Activated naive CD4-positive, alpha-beta T cell treated with anti-CD3 and anti-CD28 coated beads, Interleukin-2, amount 10 ng/mL, durations not matched to agents 7 days and 5 days (primary cell): Measurements from ENCODE around the gene TOMT.
A peak's percentile ranks its signal among the peaks of the same experiment; 100 is the strongest.

ENCODE experiments used
- CTCF ChIA-PET: fragments of 350-600 bp; sonication (Branson Sonifier 250); formaldehyde crosslinking; loops from one replicate; lab custom pipeline; 2021; ENCODE audit warnings: antibody characterized with exemption; lab: Charles Lee
- DNase-seq: peaks from one replicate; pipeline ENCODE4 v3.0.0-alpha.2; 2020
- H3K27ac Mint-ChIP-seq: one replicate; pipeline ENCODE4 v1.8.0; 2021; ENCODE audit warnings: mild to moderate bottlenecking, moderate library complexity, mixed read lengths
- H3K27me3 Mint-ChIP-seq: one replicate; pipeline ENCODE4 v1.8.0; 2021; ENCODE audit warnings: mild to moderate bottlenecking, mixed read lengths
- H3K36me3 Mint-ChIP-seq: one replicate; pipeline ENCODE4 v1.8.0; 2021; ENCODE audit warnings: mixed read lengths
- H3K4me1 Mint-ChIP-seq: one replicate; pipeline ENCODE4 v1.8.0; 2021; ENCODE audit warnings: mixed read lengths
- H3K4me3 Mint-ChIP-seq: one replicate; pipeline ENCODE4 v1.8.0; 2021; ENCODE audit warnings: mild to moderate bottlenecking, moderate library complexity, mixed read lengths
- H3K9me3 Mint-ChIP-seq: one replicate; pipeline ENCODE4 v1.8.0; 2021; ENCODE audit warnings: mixed read lengths

Gene TOMT

DNA sequence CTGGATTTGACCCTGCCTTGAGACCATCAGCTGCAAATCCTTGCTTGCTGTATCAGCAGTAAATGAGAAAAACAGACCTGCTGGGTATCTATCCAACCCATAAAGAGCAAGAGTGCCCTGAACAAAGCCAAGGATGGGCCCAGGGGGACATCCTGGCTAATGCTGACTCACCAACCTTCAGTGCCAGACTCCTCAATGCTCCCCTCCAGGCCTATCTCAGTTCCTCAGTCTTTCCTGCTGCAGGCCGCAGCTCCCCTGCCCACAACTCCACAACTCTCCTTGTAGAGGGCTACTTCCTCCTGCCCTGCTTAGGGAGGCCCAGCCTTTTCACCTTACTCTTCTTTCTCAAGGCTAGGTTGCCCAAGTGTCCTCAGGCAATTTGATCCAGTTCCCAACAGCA lies 5.3 kb upstream of the TOMT start:
- Mint-ChIP-seq H3K36me3 (peaks cover 49% of the 10 kb centered on the region), H3K4me1 (peaks cover 41% of the 10 kb centered on the region), H3K27me3 (no peaks in the 10 kb centered on the region), H3K27ac (peak overlapping the region; percentile 56), H3K9me3 (no peaks in the 10 kb centered on the region), H3K4me3 (peak overlapping the region; percentile 30)
- CTCF ChIA-PET: interaction anchor here (0.7 to 4.2 kb wide), 6 partner anchors 10 to 331 kb away, joined by 3 to 29 read pairs (median 4); no protein-coding TSS in a partner anchor
- DNase-seq: no peak

DNA sequence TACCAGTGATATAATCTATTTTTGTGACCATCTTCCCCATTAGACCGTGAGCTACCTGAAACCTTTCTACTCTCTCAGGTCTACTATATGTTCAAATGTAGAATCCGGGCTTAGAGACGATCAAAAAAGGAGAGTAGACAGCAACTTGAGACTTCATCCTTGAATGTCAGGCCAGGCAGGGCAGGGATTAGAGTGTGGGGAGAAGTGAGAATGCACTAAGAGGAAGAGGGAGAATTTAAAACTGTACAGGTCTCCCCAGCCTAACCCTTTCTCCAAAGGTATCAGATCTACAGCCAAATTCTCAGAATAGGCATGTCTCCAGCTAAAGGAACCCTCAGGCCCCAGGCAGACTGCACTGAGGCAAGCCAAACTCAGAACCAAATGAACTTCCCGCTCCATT lies 3.6 kb upstream of the TOMT start:
- no peak for DNase-seq
- H3K9me3 Mint-ChIP-seq: no peaks in the 10 kb centered on the region
- peaks cover 41% of the 10 kb centered on the region for H3K4me1 Mint-ChIP-seq
- H3K36me3 Mint-ChIP-seq: peaks cover 46% of the 10 kb centered on the region
- peak overlapping the region; percentile 88 for H3K27ac Mint-ChIP-seq
- CTCF ChIA-PET: interaction anchor here (0.9 to 4.2 kb wide), 4 partner anchors 11 to 329 kb away, joined by 4 to 29 read pairs (median 6); no protein-coding TSS in a partner anchor
- no peaks in the 10 kb centered on the region for H3K27me3 Mint-ChIP-seq
- peak overlapping the region; percentile 86 for H3K4me3 Mint-ChIP-seq

DNA sequence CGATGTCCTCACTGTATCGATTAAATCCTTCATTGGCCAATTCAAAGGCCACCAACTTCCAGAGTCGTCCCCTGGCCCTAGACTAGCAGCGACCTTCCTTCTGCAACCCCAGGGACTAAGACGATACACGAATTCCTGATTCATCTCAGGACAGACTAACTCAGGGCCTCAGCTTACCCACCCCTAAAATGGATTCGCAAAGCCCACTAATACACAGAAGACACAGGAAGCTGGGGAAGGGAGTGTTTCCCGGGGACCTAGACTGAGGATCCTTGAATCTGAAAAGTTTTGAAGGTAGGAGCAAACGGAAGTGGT lies 3.1 kb upstream of the TOMT start:
- CTCF ChIA-PET: interaction anchor here (0.9 to 4.2 kb wide), 4 partner anchors 12 to 328 kb away, joined by 4 to 29 read pairs (median 6); no protein-coding TSS in a partner anchor
- Mint-ChIP-seq H3K27me3 (no peaks in the 10 kb centered on the region), H3K36me3 (peaks cover 48% of the 10 kb centered on the region), H3K4me1 (peaks cover 41% of the 10 kb centered on the region), H3K27ac (peak overlapping the region; percentile 88), H3K9me3 (no peaks in the 10 kb centered on the region), H3K4me3 (peak overlapping the region; percentile 86)
- no peak for DNase-seq

DNA sequence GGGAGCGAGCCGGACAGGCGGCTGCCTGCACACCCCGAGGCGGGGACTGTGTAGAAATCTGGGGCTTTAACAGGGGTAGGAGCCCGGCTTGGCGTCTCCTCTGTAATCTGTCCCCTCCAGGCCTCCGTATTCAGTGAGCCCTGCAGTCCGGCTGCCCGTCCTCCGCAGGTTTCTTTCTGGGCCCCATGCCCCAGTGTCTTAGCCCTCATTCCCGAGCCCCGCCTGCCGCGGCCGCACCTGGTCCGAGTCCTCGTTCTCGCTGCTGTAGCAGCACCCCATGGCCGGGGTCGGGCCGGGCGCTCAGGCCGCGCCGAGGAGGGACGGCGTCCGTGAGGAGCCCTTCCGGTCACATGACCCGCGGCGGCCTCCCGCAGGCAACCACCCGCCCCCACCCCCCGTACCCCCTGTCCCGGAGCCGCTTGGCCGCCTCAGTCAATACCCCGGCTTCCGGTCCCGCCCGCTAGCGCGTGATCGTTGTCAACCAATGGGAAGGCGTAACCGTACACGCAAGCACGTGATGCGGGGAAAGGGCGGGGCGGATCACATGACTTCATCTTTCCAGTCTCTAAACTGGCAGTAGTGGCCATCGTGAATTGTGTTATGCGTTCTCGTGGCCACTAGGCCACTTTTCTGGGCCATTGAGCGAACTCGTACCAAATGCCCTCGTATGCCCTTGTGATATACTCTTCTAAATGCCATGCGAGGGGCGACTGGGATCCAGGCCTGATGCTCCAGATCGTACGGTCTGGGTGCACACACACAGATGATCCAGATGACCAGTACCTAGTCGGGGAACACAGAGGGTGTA lies 2.6 kb upstream of the TOMT start, which contains the start of gene LAMTOR1:
Gene LAMTOR1, minus strand, starts transcription at position 352 of the 808 bp plus-strand sequence. Its CDS starts 73 bp downstream, at position 279.
- Mint-ChIP-seq H3K27me3 (no peaks in the 10 kb centered on the region), H3K36me3 (peaks cover 46% of the 10 kb centered on the region), H3K4me3 (peak within 1 kb of the TSS; percentile 86), H3K27ac (peak within 1 kb of the TSS; percentile 88), H3K4me1 (peaks cover 41% of the 10 kb centered on the region), H3K9me3 (no peaks in the 10 kb centered on the region)
- peak; percentile 99 for DNase-seq
- CTCF ChIA-PET: interaction anchor here (0.8 to 4.2 kb wide), 3 partner anchors 12 to 78 kb away, joined by 3 to 29 read pairs (median 4); no protein-coding TSS in a partner anchor

DNA sequence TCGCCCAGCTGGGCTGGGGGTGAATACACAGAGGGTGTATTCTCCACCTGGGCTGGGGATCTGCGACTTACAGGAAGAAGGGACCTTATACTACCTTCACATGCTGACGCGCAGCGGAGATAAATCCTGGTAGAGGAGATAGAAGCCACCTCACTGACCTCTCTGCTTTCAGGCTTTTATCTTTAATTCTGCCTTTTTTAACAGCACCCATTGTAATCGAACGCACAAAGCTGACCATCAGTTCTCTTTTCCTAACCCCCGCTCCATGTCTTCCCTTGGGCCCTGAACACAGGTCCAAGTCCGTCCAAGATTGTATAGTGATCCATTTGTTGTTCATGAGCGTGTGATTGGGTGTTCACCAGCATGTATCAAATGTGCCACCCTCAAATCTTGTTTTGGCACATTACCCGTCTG lies 2.0 kb upstream of the TOMT start:
- peak overlapping the region; percentile 86 for H3K4me3 Mint-ChIP-seq
- no peak for DNase-seq
- no peaks in the 10 kb centered on the region for H3K27me3 Mint-ChIP-seq
- peak overlapping the region; percentile 88 for H3K27ac Mint-ChIP-seq
- CTCF ChIA-PET: interaction anchor here (0.8 kb wide), 1 partner anchor 40 kb away, joined by 3 read pairs; no protein-coding TSS in a partner anchor
- no peaks in the 10 kb centered on the region for H3K9me3 Mint-ChIP-seq
- H3K36me3 Mint-ChIP-seq: peaks cover 43% of the 10 kb centered on the region
- H3K4me1 Mint-ChIP-seq: peaks cover 41% of the 10 kb centered on the region

DNA sequence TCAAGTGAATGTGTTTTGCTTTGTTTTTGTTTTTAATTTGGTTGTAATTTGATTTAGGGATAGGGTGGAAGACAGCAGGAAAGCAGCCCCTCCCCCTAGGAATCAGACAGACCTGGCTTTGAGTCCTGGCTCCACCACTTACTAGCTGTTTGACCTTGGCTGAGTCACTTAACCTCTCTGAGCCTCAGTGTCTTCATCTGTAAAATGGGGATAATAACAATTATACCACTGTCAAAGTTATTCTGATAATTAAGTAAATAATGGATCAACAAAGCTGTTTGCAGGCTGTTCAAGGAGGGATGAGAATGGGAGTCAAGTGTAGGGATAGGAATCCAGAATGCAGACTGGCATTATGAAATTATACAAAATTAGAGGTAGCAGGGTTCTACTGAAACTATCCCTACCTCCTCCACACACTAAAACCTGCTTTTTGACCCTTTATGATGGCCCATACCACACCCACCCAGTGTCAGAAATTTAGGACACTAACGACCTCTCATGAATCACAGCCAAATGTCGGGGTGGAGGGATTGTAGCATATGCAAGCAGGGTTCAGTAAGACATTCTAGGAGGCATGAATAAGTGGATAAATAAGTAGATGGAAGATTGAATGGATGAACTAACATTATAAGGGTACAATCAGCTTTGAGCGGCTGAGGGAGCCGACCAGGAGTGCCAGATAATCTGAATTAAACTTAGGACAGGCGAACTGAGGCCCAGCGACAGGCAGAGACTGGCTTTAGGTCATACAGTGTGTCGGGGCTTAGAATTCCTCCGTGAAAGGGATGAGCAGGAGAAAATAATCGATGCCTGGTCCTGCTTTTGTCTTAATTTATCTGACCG lies 5.8 kb downstream of the TOMT start:
- no peak for DNase-seq
- peak overlapping the region; percentile 90 for H3K4me3 Mint-ChIP-seq
- CTCF ChIA-PET: interaction anchor here (1.0 to 1.2 kb wide), 3 partner anchors 32 to 86 kb away, joined by 3 read pairs; no protein-coding TSS in a partner anchor
- H3K27ac Mint-ChIP-seq: peak overlapping the region; percentile 99
- no peaks in the 10 kb centered on the region for H3K9me3 Mint-ChIP-seq
- H3K27me3 Mint-ChIP-seq: no peaks in the 10 kb centered on the region
- peaks cover 23% of the 10 kb centered on the region for H3K36me3 Mint-ChIP-seq
- peaks cover 24% of the 10 kb centered on the region for H3K4me1 Mint-ChIP-seq

DNA sequence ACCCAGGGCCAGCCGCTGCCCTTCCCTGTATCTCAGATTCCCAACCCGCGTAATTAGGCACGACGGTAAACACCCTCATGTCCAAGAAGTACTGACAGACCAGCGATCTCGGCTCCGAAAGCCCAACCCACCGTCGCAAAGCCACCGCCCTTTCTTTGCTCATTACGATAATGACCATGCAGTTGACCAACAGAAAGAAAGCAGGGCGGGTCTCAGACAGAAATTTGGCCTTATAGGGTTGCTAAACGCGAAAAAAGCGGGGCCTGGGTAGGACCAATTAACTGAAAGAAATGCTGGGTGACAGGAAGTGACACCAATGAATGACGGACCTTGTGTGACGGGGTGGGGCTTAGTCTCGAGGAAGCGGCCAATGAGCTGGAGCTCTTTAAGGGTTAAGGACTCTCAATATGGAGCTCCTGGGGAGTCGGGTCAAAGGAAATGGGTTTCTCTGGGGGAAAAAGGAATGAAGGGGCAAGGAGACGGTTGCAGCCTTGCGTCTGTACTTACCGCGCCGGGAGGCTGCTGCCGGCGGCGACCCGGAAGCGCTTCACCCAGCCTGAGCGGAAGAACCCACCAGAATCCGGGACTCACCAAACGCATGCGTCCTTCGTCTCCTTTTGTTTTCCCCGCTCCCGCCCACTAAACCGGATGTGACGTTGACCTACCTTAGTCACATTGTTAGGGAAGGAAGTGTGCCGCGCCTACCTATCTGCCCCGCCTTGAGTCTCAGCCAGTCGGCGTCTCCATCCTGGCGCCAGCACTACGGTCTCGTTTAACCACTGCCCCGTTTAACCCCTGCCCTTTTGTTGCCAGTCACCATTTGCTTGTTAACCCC lies 6.6 kb downstream of the TOMT start, which contains the start of gene ANAPC15:
Gene ANAPC15, minus strand, starts transcription at position 553 of the 835 bp plus-strand sequence. CDS start 1,419 bp downstream, outside the sequence.
- H3K9me3 Mint-ChIP-seq: no peaks in the 10 kb centered on the region
- peak; percentile 100 for DNase-seq
- peaks cover 4% of the 10 kb centered on the region for H3K27me3 Mint-ChIP-seq
- H3K36me3 Mint-ChIP-seq: peaks cover 20% of the 10 kb centered on the region
- CTCF ChIA-PET: interaction anchor here (0.8 to 1.0 kb wide), 2 partner anchors 31 to 33 kb away, joined by 3 read pairs; no protein-coding TSS in a partner anchor
- H3K4me1 Mint-ChIP-seq: peaks cover 24% of the 10 kb centered on the region
- H3K4me3 Mint-ChIP-seq: peak within 1 kb of the TSS; percentile 90
- peak within 1 kb of the TSS; percentile 99 for H3K27ac Mint-ChIP-seq

DNA sequence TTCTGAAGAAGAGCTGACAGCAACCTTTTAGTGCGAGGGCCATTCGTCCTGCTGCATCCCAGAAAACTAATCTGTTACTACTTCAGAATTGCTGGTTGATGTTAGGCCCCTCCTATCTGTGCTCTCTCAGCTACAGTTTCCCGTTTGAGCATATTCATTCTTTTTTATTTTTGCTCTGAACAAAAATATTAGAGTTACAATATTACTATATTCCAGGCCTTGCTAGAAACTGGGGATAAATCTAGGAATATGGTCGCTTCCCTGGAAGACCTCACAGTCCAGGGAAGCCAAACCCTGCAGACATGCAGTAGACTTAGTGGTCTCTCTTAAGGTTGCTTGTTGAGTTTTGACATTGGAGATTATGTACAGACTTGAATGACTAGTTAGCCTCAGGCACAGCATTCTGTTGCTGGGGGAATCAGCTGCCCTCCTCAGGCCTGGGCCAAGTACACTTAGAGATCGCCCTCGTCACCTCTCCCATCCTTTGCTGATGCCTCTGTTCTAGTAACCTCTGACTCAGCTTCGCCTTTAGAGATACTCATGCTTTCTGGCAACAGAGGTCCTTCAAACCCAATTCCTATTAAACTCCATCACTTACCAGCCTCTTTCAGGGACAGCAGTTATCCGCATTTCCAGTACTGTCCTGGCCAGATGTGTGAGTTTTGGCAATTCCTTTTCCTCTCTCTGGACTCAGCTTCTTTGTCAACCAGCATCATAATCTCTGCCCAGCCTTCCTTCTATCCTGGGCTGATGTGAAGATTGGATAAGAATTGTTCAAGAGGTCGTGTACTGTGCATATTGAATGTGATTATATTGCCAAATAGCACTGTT lies 7.5 kb downstream of the TOMT start:
- Mint-ChIP-seq H3K36me3 (peaks cover 14% of the 10 kb centered on the region), H3K27me3 (peaks cover 4% of the 10 kb centered on the region), H3K4me1 (peaks cover 24% of the 10 kb centered on the region), H3K27ac (peak overlapping the region; percentile 99), H3K9me3 (no peaks in the 10 kb centered on the region), H3K4me3 (peak overlapping the region; percentile 90)
- DNase-seq: no peak
- CTCF ChIA-PET: interaction anchor here (0.6 to 1.0 kb wide), 3 partner anchors 13 to 34 kb away, joined by 3 read pairs; no protein-coding TSS in a partner anchor

DNA sequence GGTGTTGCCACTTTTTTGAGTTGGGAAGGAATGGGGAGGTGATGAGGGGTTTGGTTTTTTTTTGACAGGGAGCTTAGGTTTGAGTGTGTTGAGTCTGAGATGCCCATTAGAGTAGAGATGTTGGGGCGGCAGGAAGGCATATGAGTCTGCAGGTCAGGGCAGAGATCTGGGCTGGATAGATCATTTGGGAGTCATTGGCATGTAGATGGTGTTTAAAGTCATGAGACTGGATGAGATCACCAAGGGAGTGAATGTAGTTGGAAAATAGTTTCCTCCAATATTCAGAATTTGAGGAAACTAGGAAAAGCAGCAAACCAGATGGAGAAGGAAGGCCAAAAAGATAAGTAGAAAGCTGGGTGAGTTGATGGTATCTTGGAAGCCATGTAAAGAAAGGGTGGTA lies 8.8 kb downstream of the TOMT start:
- H3K27ac Mint-ChIP-seq: no peak overlapping the region
- no peak for DNase-seq
- CTCF ChIA-PET: interaction anchor here (0.9 kb wide), 1 partner anchor 30 kb away, joined by 4 read pairs; no protein-coding TSS in a partner anchor

DNA sequence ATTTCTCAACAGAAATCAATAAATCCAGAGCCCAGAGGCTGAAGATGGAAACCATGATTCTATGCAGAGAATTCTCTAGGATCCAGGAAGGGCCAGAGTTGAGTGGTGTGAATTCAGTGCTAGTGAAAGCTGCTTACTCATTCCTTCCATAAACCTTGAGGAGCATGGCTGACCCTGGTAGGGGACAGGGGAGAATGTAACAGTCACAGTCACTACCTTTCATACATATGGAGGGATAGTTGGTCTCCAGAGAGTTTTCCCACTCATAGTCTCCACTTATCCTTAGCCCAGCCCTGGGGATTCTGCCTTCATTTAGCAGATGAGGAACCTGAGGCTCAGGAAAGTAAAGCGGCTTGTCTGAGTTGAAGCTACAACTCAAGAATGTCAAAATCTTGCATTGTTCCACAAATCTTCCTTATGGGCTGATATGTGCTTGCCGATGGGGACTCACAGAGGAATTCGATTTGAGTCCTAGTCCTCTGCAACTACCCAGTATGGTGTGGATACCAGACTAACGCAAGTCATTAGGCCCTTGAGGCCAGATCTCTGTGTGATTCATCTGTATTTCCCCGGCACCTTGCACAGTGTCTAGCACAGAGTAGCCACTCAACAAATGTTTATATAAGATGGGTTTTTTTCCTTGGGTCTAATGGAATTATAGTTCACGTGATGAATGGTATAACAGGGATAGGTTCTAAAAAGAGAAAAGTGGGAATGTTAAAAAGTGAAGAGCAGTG lies 10.5 kb downstream of the TOMT start:
- CTCF ChIA-PET: interaction anchor here (0.6 to 1.2 kb wide), 4 partner anchors 24 to 91 kb away, joined by 3 to 7 read pairs (median 4); no protein-coding TSS in a partner anchor
- peaks cover 20% of the 10 kb centered on the region for H3K4me1 Mint-ChIP-seq
- H3K36me3 Mint-ChIP-seq: peaks cover 3% of the 10 kb centered on the region

More for the DNA sequence above, 8.8 kb downstream of the TOMT start:
- Mint-ChIP-seq H3K36me3 (peaks cover 14% of the 10 kb centered on the region), H3K4me3 (no peak overlapping the region), H3K27me3 (peaks cover 4% of the 10 kb centered on the region), H3K4me1 (peaks cover 24% of the 10 kb centered on the region), H3K9me3 (no peaks in the 10 kb centered on the region)

DNA sequence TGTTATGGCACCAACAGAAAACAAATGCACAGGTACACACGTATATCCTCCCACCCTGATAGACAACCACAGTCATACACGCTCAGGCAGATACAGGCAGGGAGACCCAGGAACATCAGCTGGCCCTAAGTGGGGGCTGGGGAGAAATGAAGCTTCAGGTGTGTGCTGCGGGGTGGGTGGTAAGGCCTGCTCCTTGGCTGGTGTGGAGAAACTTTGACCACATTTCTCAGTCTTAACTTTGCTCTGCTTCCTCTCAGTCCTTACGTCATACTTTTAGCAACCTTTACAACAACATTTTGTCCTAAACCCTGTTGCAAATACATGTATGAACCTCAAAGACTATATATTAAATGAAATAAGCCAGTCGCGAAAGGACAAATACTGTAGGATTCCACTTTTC lies 13.5 kb downstream of the TOMT start:
- CTCF ChIA-PET: interaction anchor here (1.4 to 2.5 kb wide), 3 partner anchors 24 to 94 kb away, joined by 4 to 7 read pairs (median 5); no protein-coding TSS in a partner anchor
- no peaks in the 10 kb centered on the region for H3K9me3 Mint-ChIP-seq
- no peak overlapping the region for H3K4me3 Mint-ChIP-seq
- H3K27ac Mint-ChIP-seq: no peak overlapping the region
- DNase-seq: no peak
- H3K36me3 Mint-ChIP-seq: no peaks in the 10 kb centered on the region
- peaks cover 15% of the 10 kb centered on the region for H3K27me3 Mint-ChIP-seq
- no peaks in the 10 kb centered on the region for H3K4me1 Mint-ChIP-seq

More for the DNA sequence above, 10.5 kb downstream of the TOMT start:
- Mint-ChIP-seq H3K4me3 (no peak overlapping the region), H3K27ac (no peak overlapping the region), H3K9me3 (no peaks in the 10 kb centered on the region), H3K27me3 (peaks cover 8% of the 10 kb centered on the region)
- no peak for DNase-seq

DNA sequence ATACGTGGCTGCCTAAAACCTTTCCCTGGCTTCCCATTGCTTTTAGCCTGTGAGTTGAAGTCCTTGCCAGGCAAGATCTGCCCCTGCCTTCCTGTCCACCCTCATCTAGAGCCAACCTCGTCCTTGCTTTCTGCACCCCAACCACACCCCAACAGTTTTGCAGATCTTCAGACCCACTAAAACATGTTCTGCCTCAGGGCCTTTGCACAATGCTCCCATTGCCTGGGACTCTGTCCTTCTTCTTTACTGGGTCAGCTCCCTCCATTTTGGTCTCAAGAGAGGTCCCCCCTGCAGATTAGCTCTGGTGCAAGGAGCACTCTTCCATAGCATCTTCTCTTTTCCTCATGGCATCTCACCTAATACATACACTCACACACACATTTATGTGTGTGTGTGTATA lies 15.2 kb downstream of the TOMT start:
- Mint-ChIP-seq H3K27me3 (peaks cover 18% of the 10 kb centered on the region), H3K36me3 (no peaks in the 10 kb centered on the region), H3K4me3 (no peak overlapping the region), H3K4me1 (no peaks in the 10 kb centered on the region), H3K9me3 (no peaks in the 10 kb centered on the region), H3K27ac (no peak overlapping the region)
- CTCF ChIA-PET: interaction anchor here (0.8 kb wide), 1 partner anchor 29 kb away, joined by 3 read pairs; no protein-coding TSS in a partner anchor
- DNase-seq: no peak
